Measurements from ENCODE around the gene METTL15.

DNA sequence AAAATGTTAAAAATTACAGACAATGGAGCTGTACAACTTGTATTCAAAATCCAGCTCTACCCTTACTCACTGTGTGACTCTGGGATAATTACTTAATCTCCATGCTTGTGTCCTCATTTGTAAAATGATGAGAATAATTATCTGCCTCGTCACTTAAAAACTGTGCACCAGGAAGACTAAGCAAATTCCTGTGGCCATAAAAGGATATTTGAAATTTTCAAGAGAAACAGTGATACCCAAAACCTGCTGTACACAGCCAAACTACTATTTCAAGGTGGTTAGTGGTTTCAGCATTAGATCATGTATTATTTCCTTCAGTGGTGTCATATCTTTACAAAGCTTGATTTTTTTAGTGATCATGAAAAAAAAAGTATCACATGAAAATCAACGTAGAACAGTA, 136.9 kb downstream of the METTL15 start:
- TF ChIP-seq TCF12 (IDR thresholded peaks at IDR 0.05; ENCODE audit: low read depth, low read length), result no peak
- TF ChIP-seq, protein P1, sequence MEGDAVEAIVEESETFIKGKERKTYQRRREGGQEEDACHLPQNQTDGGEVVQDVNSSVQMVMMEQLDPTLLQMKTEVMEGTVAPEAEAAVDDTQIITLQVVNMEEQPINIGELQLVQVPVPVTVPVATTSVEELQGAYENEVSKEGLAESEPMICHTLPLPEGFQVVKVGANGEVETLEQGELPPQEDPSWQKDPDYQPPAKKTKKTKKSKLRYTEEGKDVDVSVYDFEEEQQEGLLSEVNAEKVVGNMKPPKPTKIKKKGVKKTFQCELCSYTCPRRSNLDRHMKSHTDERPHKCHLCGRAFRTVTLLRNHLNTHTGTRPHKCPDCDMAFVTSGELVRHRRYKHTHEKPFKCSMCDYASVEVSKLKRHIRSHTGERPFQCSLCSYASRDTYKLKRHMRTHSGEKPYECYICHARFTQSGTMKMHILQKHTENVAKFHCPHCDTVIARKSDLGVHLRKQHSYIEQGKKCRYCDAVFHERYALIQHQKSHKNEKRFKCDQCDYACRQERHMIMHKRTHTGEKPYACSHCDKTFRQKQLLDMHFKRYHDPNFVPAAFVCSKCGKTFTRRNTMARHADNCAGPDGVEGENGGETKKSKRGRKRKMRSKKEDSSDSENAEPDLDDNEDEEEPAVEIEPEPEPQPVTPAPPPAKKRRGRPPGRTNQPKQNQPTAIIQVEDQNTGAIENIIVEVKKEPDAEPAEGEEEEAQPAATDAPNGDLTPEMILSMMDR (IDR thresholded peaks at IDR 0.05; ENCODE audit: control extremely low read depth in 1 of 3, insufficient read depth in 1 of 3, low read depth in 1 of 3, low read length in 3 of 3), result no peak
- TF ChIP-seq EGR1 (IDR thresholded peaks at IDR 0.05; ENCODE audit: borderline replicate concordance, low read depth, low read length), result no peak
- no peak for TF ChIP-seq RNF2 (IDR thresholded peaks at IDR 0.05; ENCODE audit: borderline replicate concordance, low read depth, low read length, missing control alignments, poor library complexity, severe bottlenecking)
- no peak for TF ChIP-seq TAF1 (IDR thresholded peaks at IDR 0.05; ENCODE audit: low read depth, low read length)
- TF ChIP-seq SUZ12 (IDR thresholded peaks at IDR 0.05; ENCODE audit: low read length), result no peak
- no peak for TF ChIP-seq CEBPB (IDR thresholded peaks at IDR 0.05; ENCODE audit: low read depth, low read length)
